Right renal cortex interstitium (tissue), 3 donors: ENCODE data around the gene SLC39A12. TPM values are rescaled to one million over a fixed set of nuclear protein-coding genes. Genes with fewer than 3 reads are reported as not detected.

ENCODE experiments used
- DNase-seq, 3 donors: peaks; one replicate each; pipeline ENCODE4 v3.0.0-alpha.2; 2013; ENCODE audit warnings: low read depth in 3 of 3, low spot score in 2 of 3
- polyA plus RNA-seq, 3 donors: library from polyadenylated mRNA; unstranded; fragments of 120-200 nt; gene quantifications; one replicate each; pipeline ENCODE4 v1.2.1, GENCODE V29; 2013; ENCODE audit not compliant: insufficient read length in 3 of 3

The SLC39A12 gene
- polyA plus RNA-seq, 3 donors, result not detected

DNA sequence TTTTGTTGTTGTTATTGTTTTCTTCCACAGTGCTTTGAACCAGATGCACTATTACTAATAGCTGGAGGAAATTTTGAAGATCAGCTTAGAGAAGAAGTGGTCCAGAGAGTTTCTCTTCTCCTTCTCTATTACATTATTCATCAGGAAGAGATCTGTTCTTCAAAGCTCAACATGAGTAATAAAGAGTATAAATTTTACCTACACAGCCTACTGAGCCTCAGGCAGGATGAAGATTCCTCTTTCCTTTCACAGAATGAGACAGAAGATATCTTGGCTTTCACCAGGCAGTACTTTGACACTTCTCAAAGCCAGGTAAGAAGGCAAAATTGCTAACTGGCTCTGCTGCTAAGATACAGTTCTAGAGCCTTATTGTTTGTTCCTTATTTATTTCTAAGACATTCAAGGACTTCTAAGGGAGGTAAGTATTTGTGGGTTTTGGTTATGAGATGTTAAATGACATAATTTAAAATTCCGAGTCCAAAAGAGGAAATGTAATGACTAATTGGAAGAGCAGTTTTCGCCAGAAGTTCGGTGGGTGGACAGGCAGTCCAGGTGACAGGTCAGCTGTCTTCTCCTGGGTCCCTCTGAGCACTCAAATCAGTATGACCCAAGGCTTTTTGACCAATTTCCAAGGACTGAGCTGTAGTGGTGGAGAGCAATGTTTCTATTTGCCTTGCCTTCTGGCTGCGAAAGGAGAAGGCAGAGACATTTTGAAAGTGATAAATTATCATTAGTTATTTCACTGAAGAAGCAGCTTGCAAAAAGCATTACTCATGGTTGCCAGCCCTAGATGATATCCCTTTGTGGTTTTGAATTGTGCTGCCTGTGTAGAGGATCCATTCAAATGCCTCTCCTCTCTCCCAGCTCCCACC, 10.1 kb downstream of the SLC39A12 start:
- no peak for DNase-seq

DNA sequence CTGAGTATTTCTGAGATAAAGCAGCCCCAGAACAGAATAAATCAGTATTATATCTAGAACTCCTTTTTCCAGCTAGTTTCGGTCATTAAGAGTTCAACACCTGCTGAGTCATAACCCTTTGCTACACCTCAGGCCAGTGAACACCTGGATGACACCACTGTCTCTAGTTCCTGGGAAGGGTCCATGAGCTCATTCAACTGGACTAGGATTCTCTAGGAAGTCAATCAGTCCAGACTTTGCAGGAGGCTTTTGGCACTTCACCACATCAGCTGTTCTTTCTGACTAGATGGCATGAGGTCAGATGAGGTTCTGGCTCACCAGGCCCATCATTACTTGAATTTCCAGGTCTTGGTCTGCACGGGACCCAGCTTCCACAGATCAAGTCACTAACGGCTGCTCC, 11.7 kb downstream of the SLC39A12 start:
- no peak for DNase-seq

DNA sequence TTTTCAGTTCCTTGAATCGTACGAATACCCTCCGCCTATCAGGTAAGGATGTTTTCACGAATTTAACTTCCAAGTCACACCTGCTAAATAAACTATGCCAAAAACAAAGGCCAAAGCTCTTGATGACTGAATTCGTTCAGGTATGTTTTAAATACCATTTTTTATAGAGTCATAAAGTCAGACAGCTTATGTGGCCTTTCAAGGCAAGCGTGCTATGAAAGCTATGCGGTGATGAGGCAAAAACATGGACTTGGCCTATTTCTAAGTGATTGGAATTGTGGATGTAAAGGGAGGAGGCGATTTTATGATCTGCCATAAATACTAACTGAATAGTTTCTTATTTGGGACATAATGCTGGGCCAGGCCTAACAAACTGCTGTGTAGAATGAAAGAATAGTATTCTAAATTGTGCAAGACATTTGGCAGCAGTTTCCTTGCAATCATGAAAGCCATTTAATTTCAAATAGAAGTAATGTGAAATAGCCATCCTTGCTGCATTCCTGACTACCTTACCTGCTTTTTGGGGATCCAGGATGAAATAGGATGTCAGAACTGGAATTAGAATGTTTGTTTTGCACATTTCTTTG, 14.0 kb downstream of the SLC39A12 start:
- no peak for DNase-seq

DNA sequence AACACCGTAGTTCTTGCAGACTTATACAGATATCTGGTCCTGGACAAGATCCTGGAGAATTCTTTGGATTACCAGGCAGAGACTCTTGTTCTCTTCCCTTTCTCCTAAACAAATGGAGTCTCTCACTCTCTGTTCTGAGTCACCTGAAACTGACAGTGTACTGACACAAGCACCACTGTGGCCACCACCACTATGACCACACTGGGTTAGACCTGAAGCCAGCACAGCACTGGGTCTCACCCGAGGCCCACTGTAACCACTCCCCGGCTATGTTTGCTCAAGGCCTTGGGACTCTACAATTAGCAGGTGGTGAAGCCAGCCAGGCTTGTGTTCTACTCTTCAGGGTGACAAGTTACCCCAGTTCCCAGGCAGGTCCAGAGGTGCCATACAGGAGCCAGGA, 22.8 kb downstream of the SLC39A12 start:
- no peak for DNase-seq

DNA sequence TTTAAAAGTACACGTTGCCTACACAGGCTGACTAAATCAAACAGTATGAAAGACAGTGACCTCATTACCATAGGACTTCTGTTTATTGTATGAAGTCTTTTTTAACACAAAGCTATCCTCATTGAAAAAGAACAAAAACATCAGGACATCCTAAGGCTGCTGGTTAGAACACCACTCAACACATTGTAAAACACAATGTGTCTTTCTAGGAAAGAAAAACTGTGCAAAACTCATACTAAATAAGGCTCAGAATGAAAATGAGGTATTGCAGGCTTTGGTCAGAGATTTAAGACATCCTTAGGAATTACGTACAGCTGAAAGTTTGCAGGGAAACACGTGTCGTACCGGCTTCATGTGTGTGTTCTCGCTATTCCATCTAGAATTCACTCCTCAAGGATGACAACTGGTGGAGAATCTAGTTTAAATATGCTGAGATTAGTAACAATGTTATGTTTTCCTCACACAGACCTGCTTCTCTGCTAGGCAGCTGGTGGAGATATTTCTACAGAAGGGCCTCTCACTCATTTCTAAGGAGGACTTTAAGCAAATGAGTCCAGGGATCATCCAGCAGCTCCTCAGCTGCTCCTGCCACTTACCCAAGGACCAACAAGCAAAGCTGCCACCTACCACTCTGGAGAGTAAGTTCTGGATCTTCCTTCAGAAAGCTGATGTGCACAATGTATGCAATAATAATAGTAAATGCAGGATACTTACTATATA, 29.3 kb downstream of the SLC39A12 start:
- DNase-seq, result no peak

DNA sequence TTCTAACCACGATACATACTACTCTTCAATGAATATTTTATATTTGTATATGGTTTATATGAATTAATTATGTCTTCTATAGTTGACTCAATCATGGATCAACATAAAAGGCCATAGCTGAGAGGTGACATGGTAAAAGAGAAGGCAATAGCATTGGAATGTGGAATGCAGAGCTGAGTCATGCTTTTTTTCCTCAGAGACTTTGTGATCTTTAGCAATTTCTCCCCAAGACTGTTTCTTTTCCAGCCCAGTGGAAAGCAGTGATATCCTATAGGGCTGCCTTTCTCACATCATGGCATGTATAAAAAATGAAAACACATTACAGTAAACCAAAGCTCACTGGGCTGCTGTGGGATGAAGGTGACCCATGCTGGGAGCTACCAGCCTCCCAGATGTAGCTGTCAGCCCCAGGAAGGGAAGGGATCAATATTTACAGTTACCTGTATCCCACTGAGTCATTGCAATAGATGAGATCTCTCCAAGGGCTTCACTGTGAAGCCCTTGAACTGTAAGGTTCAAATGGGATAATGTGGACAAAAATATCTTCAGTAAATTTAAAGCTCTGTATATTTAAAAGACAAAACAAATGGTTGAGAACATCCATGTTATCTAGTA, 30.2 kb downstream of the SLC39A12 start:
- no peak for DNase-seq

DNA sequence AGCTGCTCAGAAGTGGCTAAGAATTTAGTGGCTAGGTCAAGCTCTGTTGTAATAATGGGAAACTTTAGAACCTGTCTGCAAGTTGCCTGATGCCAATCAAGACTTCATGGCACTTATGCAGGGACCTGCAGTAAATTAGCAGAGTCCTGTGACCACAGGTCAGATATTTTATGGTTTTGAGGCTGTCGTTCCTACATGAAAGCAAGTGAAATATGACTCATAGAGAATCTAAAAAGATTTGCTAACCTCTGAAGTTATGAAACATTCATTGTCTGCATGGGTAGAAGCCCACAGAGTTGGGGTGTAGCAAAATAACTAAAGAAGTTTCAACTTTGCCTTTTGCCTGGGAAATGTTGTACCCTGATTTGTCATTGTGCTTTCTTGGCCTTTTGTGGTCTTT, 32.3 kb downstream of the SLC39A12 start:
- no peak for DNase-seq

DNA sequence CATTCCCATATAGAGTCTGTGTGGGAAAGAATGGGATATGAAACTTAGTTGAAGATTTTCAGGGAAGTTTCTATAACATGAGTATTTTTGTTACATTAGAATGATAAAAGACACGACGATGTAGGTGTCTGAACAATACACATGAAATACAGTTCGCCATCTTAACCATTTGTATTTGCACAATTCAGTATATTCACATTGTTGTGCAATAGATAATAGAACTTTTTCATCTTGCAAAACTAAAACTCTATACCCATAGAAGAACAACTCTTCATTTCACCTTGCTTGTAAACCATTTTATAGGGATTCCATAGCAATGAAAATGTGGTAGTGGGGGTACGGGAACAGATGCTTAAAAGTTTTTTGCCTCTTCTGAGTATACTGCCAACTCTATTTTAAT, 32.8 kb downstream of the SLC39A12 start:
- no peak for DNase-seq

DNA sequence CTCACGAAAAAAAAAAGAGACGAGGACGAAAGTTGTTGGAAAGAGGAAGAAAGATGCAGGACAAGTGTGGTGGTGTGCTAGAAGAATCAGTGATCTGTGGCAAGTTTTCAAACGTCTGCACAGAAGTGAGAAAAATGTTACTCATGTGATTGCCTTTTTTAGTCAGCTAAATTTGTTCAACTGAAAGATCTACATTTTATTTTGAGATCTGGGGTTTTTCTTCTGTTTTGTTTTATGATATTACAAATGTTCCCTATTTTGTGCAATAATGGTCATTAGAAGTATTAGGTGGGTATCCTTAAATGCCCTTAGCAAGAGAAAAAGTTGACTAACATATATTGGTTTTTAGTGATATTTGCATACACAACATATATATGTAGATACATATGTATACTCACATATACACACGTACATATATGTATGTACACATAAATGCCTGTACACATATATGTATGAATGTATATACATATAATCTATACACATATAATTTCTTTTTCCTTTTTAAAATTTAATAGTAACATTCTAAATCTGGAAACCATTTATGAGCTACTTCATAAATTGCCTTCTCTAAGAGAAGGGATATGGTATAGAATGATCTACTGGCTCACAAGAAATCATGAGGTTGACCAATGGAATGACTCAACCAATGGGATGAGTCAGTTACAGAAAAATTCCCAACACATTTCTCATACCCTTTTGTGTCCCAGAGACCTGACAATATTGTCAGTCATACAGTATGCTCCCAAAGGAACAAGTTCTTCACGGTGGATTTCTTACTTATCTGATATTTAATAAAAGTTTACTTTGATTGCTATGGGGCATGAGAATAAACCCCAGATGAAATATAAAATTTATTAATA, 38.4 kb downstream of the SLC39A12 start:
- DNase-seq, result no peak

DNA sequence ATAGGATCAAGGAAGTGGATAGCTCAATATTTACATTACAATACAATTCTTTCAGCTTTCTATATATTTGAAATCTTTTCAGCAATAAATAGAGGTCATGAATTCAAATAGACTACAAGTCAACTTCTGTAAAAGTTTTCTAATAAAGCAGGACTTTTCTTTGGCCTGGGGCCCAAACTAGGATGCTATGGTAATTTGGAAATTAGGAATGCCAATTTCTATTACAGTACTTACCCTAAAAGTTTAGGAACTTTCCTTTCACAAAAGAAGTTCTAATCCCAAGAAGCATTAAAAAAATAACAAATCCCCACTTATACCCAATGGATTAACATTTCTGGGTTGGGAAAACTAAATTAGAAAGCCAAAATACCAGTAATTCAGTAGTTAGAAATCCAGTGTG, 40.5 kb downstream of the SLC39A12 start:
- DNase-seq, result no peak

DNA sequence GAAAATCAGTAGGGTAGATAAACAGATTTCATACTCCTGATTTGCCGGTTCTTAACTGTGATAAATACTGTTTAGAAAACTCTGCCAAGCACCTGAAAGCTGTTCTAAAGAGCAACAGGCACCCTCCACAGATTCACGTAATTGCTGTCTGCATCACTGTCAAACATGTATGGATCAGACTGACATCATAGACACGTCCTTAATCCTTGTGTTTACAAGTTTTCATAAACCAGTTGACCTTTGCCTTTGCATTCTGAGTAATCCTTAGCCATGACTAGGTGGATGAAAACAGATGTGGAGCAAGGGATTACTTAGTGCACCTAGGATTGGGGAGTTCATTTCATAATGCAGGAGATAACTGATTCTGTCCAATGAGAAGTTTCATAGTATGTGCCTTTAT, 41.6 kb downstream of the SLC39A12 start:
- DNase-seq, result no peak

DNA sequence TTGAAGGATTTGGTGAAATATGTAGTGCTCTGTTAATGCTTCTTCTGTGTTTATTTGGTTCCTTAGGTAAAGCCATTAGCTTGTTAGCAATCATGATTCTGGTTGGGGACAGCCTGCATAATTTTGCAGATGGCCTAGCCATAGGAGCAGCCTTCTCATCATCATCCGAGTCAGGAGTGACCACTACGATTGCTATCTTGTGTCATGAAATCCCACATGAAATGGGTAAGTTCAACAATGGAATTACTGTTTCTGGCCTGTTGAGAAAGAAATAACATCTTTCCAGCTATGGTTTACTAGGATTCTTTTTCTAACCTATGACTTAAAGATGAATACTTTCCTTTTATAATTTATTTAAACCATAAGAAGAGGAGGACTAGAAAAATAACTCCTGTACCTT, 48.9 kb downstream of the SLC39A12 start:
- no peak for DNase-seq

DNA sequence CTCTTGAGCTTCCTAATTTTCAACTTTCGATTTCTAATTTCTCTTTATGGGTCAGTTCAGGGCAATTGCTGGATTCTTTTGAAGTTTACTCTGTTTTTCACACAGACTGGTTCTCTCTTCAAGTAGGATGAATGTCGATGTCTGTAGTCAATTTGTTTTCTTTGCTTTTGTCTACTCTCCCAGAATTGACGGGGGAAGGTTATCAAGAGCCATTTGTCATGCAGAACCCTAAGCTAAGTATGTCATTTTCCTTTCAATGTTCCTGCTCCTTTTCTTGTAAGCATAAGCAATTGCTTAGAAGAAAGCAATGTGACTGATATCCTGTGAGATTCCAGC, 53.7 kb downstream of the SLC39A12 start:
- peak in 1 of 3 donors; percentile 13 for DNase-seq

DNA sequence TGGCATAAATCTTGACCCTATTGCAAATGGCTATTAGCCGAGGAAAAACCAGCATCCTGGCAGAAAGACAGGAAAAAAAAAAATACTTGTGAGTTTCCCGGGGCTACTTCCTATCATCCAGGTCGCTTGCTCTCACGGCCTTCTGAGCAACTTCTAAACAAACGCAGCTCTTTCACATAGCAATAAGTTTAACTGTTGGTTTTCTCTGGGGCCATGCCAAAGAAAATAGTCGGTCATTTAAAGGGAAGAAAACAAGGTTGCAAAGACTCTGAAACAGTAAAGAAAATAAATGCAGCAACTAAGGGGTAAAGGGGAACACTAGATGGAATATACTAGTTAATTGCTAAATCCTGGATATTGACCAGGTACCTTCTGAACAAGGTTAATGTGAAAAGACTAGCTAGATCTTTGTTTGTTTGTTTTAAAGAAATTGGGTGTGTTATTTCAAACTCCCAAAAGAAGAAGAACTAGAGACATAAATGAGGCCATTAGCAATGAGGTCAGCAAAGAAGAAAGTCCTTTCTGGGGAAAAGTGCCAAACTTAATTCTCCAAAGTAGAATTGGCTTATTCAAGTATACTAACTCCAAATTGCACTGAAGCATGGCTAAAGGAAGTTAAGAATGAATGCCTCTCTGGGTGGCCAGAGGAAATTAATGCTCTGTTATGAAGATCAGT, 54.2 kb downstream of the SLC39A12 start:
- DNase-seq, result peak; percentile 43 to 67 (median 59)

DNA sequence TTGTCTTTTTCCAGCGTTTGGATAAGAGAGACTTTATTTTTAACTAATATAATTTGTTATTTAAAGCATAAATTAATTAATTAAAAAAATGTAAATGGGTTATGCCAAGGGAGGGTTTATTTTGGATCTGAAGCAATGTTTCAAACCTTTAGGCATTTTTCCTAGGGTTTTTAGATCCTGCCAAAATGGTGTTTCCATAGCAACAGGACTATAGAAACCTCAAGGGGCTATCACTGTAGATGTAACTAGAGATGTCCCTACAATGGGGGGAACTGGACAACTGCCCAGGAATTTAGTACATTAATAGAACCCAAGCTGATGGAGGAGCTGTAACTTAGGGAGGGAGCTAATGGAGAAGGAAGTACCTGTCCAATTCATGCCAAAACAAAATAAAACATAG, 57.3 kb downstream of the SLC39A12 start:
- DNase-seq, result no peak

DNA sequence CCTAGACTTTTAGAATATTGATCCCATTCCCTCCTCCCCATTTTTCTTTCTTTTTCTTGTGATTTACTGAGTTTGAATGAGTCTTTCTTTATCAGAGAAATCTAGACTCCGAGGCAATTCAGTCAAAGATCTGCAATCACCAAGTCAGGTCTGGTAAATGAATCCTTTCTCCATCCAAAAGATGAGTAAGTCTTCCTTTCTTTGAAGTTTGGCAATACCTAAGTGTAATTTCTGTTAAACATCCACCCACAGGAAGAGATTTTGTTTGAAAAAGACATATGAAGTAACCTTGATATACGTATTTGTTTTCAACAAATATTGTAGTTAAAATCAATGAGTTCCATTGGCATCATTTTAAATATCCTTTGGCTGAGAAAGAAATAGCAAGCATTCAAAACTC, 58.3 kb downstream of the SLC39A12 start:
- DNase-seq, result no peak

DNA sequence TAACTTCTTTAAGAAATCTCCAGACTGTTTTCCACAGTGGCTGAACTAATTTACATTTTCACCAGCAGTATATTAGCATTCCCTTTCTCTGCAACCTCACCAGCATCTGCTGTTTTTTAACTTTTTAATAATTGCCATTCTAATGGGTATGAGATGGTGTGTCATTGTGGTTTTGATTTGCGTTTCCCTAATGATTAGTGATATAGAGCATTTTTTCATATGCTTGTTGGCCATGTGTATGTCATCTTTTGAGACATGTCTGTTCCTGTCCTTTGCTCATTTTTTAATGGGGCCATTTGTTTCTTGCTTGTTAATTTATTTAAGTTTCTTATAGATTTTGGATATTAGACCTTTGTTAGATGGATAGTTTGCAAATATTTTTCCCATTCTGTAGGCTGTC, 68.8 kb downstream of the SLC39A12 start:
- DNase-seq, result no peak

DNA sequence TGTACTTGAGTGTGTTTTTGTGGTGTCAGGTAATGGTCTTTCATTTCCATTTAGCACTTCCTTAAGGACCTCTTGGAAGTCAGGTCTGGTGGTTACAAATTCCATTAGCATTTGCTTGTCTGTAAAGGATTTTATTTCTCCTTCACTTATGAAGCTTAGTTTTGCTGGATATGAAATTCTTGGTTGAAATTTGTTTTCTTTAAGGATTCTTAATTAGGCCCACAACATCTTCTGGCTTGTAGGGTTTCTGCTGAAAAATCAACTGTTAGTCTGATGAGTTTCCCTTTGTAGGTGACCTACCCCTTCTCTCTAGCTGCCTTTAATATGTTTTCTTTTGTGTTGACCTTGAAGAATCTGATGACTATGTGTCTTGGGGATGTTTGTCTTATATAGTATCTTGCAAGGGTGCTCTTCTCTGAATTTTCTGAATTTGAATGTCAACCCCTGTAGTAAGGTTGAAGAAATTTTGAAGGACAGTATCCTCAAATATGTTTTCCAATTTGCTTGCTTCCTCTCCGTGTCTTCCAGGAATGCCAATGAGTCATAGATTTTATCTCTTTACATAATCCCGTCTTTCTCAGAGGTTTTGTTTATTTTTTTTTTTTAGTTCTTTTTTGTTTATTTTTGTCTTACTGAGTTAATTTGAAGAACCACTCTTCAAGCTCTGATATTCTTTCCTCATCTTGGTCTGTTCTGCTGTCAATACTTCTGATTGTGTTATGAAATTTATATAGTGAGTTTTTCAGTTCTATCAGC, 70.2 kb downstream of the SLC39A12 start:
- DNase-seq, result no peak
